ENCODE results near the gene VPS29.
"Not testable (repeated sequence)": the region's sequence is repeated elsewhere in the genome, so short reads cannot be mapped to it uniquely, and the experiment has no call there.

The VPS29 gene

DNA sequence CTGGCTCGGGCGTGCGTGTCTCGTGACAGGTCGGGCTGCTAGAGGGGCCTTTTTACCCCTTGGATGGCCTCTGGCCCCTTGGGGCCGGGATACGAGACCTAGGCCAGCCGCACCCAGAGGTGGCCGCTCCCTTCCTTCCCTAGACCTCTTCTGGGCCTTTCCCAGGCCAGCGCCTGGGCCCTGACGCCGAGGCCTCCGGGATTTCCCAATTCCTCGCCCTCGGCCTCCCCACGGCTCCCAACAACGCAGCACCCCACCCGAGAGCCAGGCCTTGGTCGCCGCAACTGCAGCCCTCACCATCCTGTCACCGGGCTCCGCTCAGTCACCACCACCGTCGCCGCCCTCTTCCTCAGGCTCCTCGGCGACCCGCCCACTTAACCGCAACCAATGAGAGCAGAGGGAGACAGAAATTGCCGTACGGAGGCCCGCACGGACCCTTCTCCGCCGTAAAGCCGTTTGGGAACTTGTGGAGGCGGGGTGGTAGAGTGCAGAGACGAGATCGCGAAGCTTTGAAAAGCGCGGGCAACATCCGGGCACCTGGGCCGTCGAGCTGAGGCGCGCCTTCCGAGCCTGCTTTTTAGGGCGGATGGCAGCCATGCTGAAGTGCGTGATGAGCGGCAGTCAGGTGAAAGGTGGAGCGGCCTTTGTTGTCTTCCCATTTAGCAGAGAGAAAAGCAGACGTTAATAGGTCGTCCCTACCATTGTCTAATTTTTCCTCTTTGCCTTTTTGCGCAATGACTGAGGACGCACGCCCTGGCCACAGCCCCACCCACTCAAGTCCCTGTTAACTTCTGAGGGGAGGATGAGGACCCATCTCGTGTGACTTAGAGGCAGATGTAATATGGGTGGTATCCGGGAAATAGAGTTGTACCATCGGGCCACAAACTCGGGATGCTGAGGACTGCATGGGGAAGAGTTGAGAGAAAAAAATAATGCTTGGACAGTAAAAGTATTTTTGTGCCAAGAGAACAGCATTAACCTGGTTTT is at the start of gene VPS29, which contains the start of gene RAD9B:
TSS of gene VPS29 (minus strand) at position 360 of the 987 bp plus-strand sequence. CDS start at position 300, 60 bp downstream.
TSS of gene RAD9B (plus strand) at position 580 of the 987 bp plus-strand sequence. CDS start at position 587, 7 bp downstream.
- DNase-seq: peak; percentile 99

DNA sequence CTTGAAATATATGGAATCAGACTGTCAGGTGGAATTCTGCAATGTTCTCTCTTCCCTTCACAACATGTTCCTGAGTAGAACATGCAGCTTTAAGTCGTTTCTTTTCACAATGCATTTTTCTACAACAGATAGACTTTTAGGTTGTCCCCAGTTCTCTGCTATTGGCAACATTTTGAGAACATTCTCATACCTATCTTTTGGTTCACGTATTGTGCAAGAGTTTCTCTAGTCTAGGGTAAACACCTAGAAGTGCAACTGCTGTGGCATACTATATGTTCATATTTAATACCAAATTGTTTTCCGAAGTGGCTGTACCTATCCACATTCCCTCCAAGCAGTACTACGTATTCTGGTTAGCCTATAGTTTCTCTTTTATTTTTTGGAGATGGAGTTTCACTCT is 49.1 kb upstream of the VPS29 start:
- DNase-seq: no peak

DNA sequence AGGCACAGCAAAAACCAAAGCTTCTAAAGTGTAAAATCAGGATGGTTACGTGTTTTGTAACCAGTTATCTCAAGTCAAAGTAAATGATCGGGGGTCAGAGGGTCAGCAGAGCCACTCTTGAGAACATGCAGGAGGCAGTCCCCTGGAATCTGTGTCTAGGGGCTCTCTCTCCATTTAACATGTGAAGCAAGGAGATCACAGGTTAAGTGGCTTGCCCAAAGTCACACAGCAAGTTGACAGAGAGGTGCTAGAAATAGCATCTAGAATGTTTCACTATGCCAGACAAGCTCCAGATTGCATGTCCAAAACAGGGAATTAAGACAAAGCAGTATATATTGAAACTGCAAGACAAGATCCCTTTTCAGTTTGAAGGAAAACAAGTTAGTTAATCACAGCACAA is 47.8 kb upstream of the VPS29 start:
- no peak for DNase-seq

DNA sequence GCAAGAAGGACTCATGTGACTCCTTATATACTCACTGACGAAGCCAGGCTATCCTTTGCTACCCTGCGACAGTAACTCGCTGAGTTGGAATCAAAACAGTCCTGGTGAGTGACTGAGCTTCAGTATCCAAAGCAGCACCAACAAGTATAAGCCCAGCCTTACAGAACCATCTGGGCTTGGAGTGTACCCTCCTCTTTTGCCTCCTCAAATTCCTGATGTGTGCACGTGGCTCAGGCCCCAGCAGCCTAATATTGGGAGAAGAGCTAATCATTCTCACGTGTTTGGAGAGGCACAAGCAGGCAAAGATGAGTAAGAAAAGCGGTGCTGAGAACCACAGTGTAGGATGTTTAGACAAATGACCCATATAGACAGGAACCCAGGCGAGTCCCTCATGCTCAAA is 46.8 kb upstream of the VPS29 start:
- DNase-seq: no peak

DNA sequence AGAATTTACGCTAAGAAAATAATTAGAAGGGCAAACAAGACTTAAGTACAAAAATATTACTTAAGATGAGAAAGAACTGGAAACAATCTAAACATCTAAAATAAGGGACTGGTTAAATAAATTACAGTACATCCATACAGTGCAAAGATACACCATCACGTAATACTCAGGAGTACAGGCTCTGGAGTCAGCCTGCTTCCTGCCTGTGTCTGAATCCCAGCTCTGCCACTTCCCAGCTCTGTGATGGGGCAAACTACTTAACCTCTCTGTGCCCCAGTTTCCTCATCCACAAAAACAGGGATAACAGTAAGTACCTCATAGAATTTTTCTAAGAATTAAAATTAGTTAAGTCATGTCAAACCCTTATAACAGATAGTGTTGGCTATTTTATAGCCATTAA is 45.2 kb upstream of the VPS29 start:
- no peak for DNase-seq

DNA sequence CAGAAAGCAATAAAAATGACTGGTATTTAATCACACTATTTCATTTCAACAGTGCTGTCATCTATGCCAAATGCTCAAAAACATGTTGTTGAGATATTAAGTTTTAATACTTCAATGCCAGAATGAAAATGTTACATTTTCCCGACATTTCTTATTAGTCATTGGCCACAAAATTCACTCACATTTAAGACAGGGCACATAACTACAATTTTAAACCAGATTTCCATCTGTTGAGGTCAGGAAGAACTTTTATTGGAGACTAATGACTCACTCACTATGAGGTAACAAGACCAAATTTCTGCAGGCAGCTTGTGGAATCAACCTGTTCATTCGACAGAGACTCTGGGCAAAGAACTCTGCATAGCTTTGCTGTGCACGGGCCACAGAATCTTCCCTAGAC is 44.4 kb upstream of the VPS29 start:
- DNase-seq: no peak

DNA sequence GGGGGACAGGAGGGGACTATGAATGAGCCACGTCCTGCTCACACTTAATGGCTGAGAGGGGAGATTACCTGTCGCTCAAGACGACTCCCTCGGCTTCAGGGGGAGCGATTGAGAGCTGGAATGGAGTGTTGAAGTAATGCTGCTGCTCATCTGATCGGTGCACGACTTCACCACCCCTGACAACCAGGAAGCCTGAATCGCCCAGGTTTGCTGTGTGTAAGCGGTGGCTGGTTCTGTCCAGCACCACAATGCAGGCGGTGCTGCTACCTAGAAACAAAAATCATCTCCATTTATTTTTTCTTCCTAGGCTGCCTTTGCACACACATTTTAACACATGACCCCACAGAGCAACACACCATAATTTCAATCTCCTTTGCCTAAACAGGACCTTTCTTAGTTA is 43.9 kb upstream of the VPS29 start:
- DNase-seq: no peak

DNA sequence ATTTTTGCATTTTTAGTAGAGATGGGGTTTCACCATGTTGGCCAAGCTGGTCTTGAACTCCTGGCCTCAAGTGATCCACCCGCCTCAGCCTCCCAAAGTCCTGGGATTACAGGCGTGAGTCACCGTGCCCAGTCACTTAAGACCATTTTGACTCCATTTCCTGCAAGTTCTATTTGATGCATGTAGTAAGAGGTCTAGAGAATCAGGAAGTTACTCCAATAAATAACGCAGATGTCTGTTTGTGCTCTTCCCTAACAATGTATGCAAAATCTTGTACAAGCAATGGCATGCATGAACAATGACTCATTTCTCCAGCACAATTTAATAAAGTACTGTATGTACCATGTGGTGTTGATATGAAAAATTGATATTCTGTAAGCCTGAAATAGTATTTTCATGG is 43.3 kb upstream of the VPS29 start:
- DNase-seq: not testable (repeated sequence)

DNA sequence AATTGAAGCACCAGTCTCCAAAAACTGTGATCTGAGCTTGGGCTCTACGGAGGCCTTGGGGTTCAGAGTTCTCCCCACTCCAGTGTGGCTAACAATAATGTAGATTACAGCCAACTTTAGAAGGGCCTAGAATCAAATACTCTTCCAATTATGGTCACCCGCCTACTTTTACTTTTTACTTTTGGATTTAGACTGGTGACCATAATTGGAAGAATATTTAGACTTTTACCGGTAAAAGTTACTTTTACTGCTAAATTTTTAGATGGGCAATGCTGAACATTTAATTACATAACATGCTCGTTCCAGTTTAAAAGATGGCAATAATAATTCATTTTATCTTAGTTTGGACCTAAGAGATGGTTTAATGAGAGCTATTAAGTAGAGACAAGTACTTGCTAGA is 42.1 kb upstream of the VPS29 start:
- DNase-seq: no peak

DNA sequence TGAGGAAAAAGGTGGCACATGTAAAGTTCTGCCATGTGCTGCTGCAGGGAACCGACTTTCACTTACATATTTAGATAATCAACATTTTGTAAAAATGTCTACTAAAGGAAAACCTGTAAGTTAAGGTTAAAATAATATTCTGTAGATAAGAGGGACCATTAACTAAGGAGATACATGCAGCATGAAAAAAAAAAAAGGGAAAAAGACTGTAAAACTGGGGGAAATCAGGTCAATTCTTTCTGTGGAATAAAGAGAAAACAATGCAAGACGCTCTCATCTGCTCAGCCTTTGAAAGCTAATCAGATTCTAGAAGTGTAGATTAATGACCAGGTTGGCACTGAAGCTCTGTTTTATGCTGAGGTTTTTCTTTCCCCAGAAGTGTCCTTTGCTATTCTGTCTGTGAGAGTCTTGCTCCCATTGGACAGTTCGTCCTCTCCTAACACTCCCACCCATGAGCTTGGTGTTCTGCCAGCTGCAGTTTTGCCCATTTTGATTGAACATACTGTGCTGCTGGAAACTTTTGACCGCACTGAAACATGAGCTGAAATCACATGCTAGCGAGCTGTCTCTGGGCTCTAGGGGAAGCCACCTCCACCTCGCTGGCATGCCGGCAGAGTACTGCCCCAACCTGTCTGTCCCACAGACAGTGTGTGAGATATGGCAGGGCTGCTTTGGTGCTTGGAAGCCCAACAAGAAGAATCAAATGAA is 41.5 kb upstream of the VPS29 start:
- no peak for DNase-seq

DNA sequence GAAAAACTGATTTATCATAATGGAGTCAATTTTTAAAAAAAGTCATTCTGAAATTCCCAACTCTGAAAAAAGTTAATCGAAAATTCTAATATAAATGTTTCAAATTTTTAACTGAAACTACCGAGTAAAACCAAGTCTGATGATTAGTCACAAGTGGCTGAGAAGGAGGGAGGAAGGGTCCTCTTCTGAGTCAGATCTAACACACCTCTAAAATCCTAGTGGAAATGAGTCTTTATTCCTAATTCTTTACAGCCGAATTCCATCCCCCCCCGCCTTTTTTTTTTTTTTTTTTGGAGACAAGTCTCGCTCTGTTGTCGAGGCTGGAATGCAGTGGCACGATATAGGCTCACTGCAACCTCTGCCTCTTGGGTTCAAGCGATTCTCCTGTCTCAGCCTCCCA is 38.1 kb upstream of the VPS29 start:
- no peak for DNase-seq

DNA sequence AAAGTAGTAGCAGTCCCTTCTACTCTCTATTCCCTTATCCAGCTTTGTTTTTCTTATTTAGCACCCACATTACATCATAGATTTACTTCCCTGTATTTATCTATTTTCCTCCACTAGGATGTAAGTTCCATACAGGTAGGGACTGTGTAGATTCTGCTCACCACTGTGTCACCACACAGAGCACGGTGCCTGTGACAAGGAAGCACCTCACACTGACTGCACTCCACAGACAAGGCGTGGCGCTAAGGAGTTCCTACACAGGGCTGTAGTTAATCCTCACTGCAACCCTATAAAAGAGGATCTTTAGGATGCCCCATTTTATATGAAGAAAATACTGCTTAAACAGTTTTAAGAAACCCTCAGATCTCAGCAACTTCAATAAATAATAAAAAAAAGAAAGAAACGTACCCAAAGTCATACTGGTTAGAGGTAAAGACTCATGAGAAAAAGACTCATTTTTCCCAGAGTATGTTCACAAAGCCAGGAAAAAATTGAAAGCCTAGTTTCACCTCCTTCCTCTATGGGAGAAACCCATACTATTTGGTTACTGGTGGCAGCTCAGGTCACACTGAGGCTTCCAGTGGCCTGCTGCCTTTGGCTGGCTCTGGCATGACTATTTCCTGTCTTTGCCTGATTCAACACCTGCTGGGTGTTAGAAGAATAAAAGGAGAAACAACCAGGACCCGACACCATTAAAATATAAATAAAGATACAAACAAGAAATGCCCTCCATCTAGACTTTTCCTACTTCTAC is 37.1 kb upstream of the VPS29 start:
- no peak for DNase-seq

DNA sequence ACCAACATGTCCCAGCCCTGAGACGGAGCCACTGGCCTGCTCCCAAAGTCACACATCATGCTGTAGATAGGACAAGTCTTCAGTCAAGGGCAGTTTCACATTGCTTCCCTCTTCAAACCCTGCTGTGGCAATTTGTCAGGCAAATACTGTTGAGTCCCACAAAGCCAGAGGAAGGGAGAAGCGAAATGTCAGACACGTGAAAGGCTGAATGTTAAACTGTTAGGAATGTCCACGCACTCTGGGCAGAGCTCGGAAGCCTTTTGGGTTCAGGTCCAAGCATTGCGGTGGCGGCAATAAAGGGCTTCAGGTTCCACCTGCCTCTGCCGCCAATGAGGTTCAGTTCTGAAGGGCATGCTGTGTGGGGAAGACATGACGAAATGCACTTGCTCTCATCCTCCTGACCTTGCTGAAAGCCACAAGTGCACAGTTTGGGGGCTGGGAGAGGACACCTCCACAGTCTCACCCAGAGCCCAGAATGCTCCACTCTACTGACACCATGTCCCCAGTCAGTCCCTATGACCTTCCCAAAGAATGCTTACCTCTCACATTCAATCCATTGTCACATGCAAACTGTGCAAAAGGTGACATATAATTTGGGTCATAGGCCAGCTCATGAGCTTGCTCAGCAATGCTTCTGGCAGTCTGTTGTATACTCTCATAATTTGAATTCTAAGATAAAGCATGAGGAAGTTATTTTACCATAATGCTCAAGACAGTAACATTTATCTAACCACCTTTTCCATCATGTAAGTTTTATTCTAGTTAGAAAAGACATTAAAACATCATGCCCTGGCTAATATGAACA is 35.9 kb upstream of the VPS29 start:
- no peak for DNase-seq

DNA sequence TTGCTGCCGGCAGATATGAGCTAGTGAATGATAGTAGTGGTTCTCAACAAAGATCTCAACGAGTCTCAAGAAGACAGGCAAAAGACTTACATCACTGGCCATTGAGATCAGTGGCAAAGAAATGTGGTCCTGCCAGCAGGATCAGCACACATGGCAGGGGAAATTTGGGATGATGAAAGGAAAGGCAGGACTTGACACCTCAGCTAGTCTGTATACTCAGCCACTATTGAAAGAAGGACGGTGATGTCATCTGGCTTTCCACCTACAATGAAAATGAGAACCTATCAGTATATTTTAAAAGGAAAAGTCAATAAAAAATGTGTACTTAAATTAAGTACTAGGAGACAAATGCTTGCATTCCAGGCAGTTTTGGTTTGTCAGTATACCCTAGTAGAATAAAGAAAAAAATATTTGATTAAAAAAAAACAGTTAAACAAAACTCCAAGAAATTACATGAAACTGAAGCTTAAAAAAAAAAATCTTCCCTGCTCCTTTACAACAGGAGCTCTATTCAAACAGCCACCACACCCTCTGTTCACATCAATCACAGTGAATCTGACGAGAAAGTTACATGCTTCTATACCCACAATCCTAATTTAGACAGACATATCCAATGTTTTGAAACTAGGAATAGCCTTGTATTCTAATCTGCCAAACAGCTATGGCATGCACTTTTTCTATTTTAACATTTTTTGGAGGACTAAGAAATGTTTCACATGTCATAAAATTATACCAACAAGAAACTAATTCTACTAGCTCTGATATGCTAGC is 35.1 kb upstream of the VPS29 start:
- DNase-seq: no peak

DNA sequence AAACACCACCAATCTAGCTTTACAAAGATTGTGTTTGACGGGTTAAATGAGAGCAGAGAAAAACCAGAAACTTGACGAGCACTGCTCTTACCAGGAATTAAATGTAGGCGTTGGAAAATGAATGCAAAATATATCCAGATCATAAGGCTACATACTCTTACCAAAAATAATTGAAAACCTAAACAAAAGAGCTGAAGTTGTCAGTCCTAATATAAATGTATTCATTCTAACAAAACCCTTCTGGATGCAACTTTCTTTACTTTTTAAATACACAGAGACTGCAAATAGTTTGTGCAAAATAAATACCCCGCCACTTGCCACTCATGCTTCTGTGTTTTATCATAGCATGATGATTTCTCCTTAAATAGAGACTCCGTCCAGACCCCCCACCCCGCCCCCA is 32.9 kb upstream of the VPS29 start:
- no peak for DNase-seq

DNA sequence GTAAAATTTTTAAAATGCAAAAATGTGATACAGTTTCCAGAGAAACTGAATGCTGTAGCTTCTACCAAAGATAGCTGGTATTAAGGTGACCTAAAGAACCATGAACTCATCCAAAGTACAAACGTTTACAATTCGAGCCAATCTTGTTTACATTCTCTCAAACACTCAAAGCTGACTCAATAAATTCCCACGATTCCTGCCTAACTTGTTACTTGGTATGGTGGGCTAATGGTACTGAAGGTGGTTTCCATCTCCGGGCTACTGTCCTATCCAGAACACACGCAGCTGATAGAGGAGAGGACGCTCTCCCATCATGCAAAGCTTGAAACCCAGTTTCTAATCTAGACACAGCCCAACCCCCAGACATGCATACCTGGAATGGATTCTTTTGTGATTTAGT is 31.7 kb upstream of the VPS29 start:
- DNase-seq: no peak

DNA sequence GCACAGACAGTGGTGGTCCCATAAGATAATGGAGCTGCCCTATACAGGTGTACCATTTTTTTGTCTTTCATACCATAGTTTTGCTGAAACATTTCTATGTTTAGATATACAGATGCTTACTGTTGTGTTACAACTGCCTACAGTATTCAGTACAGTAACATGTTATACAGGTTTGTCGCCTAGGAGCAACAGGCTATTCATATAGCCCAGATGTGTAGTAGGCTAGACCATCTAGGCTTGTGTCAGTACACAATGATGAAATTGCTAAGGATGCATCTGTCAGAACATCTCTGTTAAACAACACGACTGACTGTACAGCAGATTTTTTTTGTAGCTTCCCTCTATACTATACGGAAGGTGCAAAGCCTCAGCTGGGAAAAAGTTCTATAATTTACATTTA is 30.7 kb upstream of the VPS29 start:
- no peak for DNase-seq

DNA sequence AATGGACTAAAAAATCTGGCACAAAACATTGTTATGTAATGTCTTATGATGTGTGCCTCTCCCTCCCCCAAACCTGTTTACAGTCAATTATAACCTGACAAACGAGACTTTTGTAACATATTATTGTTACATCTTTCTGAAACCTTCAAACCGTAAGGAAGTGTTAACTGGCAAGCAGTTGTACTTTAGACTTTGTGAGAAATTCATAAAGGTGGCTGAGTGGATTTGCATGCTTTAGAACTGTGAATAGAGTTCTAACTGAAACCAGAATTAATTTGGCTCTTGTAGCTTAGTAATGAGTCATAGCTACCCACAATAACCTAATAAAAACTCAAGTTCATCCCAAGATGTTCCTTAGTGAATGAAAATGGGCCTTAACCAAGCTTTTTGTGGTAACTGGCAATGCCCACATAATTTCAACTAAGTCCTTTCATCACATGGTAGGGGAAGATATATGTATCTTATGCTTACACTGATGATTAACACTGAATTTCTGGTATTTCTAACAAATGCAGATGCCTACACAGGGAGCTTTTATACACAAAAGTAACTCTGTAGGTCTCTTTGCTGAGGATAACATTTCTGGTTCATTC is 29.9 kb upstream of the VPS29 start:
- peak; percentile 41 for DNase-seq

DNA sequence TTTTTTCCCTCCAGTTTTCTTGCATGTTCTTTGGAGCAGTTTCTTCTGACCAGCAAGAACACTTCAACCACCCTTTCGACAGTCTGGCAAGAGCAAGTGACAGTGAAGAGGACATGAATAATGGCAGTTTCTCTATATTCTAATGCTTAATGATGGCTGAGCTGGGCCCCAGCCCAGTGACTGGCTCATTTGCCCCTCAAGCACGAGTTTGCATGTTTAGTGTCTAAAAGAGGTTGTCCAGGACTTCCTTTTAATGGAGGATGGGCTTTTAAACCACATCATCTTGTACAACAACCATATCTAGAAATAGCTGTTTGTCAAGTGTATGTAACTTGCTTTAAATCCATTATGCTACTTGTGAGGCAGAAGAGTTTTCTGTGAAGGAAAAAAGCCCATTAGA is 28.6 kb upstream of the VPS29 start:
- DNase-seq: no peak

DNA sequence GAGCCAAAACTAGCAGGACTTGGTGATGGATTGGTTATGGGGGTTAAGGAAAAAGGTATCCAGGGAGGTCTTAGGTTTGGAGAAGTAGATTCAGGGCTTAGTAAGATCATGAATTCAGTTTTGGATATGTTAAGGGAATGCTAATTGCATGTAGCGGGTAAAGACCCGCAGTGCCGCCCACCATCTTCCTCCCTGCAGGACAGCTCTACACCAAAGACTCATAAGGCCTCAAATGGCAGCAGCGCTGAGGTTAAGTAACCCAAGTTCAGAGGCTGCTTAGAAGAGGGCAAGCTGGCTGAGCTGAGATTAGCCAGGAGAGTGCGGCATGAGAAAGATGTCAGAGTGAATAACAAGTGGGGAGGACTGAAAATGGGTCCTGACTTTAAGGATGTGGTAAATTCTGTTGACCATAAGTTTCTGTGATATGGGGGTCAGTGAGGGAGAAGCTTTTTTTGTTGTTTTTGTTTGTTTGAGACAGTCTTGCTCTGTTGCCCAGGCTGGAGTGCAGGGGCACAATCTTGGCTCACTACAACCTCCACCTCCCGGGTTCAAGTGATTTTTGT is 26.4 kb upstream of the VPS29 start:
- no peak for DNase-seq

All from activated CD4-positive, alpha-beta T cell treated with anti-CD3 and anti-CD28 coated beads, Interleukin-2, amount 50 U/mL, for 16 hours (primary cell).